Activated CD4-positive, alpha-beta T cell treated with anti-CD3 and anti-CD28 coated beads, Interleukin-2, amount 50 U/mL, for 16 hours (primary cell): ENCODE data around the gene BHLHE23.
"Not testable (repeated sequence)": the region's sequence is repeated elsewhere in the genome, so short reads cannot be mapped to it uniquely, and the experiment has no call there.

Experiments used
- DNase-seq: peaks from one replicate; pipeline ENCODE4 v3.0.0-alpha.2; 2020

BHLHE23 gene

DNA sequence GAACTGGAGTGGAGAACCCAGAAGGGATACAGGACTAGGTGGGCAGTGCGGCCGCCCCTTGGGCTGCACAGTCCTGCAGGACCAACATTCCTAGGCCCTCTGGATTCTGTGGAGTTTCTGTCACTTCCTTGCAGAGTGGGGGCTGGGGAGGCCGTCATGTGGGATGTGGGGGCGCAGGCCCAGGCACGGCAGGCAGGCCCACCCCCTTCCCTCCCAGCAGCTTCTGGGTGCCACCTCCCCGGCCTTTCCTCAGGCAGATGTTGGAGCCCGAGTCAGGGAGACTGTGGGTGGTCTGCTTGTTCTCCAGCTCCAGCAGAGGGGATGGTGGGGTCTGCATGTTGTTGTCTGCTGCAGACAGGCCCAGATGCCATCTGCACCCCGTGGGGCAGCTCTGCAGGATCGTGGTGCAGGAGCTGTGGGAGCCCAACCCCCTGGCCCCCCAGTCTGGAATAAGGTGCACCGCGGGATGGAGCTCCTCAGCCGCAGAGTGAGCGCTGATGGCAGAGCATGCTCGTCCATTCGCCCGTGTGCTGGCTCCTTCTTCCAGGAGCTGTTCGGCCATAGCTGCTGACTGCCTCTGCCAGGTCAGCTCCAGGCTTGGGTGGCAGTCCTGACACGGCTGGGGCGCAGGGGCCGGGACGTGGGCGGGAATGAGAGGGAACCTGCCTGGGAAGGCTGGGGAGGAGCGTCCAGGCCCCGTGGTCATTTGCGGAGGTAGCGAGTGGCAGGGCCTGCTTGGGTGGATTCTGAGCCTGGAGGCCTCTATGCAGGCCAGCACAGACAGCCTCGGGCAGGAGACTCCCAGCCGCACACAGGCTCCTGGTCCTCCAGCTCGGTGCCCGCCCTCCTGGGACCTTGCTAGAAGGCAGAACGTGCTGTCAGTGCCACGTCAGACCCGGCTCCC lies 36.2 kb downstream of the BHLHE23 start:
- DNase-seq, result no peak

DNA sequence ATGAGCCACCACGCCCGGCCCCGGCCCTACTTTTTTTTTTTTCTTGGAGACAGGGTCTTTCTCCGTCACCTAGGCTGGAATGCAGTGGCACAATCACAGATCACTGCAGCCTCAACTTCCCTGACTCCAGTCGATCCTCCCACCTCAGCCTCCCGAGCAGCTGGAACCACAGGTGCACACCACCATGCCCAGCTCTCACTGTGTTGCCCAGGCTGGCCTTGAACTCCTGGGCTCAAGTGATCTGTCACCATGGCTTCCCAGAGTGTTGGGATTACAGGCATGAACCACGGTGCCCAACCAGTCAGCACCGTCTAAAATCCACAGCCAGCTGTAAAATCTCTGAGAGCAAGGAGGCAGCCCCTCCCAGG lies 36.8 kb downstream of the BHLHE23 start:
- DNase-seq, result no peak

GRCh38 chr20:62969179-62969760 lies 37.5 kb downstream of the BHLHE23 start:
- no peak for DNase-seq

- no peak for DNase-seq
These were observed 38.2 kb downstream of the BHLHE23 start for GRCh38 chr20:62968378-62969178.

DNA sequence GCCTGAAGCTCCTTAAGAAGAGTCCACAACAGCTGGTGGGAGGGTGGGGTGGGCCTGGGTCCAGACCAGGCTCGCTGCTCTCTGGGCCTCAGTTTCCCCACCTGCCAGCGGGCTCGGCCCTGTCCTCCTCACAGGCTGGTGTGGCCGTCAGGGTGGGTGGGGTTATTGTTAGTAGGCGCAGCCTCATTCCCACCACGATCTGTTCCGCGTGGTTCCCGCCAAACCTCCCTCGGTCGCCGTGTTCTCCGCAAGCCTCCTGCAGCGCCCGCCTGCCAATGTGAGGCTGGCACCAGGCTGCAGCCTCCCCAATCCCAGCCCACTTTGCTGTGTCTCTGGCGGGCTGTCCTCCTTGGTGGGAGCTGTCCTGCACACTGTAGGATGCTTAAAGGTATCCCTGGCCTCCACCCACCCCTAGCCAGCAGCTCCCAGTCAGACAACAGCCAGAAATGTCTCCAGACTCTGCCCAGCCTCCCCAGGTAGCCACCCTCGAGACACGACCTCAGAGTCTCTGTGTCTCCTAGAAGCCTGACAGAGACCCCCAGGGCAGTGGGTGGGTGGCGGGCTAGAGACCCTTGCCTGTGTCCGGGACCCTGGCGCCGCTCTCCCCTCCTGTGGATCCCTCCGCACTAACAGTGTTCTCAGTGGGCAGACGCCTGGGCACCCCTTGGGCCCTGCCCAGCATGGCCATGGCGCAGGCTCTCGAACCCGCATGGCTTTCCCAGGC lies 39.0 kb downstream of the BHLHE23 start:
- DNase-seq, result no peak

DNA sequence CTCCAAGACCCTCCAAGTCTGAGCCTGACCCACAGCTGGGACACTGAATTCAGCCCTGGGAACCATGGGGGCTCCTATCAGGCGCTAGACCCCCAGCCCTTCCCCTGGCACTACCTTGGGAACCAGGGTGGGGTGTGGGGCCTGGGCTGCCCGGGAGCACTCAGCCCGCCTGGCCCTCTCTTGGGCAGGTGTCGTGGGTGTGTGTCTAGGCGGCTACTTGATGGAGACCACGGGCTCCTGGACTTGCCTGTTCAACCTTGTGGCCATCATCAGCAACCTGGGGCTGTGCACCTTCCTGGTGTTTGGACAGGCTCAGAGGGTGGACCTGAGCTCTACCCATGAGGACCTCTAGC lies 39.6 kb downstream of the BHLHE23 start:
- DNase-seq, result no peak

DNA sequence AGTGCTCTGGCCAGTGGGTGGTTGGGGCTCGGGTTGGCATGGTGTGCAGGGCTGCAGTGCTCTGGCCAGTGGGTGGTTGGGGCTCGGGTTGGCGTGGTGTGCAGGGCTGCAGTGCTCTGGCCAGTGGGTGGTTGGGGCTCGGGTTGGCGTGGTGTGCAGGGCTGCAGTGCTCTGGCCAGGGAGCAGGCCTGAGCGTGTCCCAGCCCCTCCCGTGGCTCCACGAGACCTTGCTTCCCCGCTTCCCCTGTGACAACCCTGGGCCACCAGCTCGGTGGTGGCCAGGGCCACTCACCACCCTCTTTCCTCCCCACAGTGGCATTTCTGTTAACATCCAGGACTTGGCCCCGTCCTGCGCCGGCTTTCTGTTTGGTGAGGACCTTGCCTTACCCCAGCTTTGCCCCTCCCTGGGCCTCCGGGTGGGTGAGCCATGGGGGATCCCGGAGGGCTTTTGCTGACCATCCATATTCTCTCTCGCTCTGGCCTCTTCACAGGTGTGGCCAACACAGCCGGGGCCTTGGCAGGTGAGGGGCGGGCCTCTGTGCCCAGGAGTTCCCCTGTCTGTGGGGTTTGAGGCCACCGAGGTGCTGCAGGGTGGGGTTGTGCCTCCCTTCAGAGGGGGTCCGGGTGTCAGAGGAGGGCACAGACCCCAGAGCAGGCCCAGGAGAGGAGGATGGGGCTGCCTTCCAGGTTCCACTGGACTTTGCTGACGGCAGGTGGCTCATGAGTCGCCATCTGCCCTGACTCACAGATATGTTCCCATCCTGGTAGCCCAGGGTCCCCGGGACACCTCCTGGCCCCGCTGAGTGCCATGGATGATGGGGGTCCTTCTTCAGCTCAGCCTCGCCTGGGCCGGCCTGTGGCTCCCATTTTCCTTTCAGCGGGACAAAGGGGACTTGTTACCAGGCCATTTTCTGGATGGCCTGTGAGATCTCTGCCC lies 40.3 kb downstream of the BHLHE23 start:
- no peak for DNase-seq

- no peak for DNase-seq
These were observed 41.4 kb downstream of the BHLHE23 start for GRCh38 chr20:62965363-62965771.

GRCh38 chr20:62964700-62965099 lies 42.1 kb downstream of the BHLHE23 start:
- no peak for DNase-seq

GRCh38 chr20:62963614-62964397 lies 43.0 kb downstream of the BHLHE23 start:
- no peak for DNase-seq

DNA sequence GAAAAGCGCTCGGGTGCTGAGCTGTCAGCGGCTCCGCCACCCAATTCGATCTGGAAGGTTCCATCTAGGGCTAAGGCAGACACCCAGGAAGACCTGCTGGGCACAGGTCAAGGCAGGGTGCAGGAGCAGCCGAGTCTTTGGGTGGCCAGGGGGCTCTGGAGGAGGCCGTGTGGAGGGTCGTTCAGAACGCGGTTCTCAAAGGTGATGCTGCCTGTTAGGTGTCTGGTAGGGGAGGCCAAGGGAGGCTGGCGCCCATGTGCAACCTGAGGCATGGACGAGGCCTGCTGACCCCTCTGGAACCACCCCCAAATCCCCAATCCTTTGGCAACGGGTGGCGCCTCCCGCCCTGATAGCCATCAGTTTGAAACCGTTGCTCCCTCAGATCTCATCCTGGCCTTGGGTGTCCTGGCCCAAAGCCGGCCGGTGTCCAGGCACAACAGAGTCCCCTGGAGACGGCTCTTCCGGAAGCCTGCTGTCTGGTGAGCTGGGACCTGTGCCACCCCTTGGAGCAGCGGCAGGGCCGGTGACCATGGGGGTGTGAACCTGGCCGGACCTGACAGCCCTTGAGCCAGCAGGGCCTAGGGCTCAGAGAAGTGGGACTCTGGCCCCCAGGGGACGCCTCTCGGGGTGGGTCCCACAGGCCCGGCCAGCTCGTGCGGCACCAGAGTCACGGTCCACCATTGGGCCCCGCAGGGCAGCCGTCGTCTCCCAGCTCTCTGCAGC lies 43.7 kb downstream of the BHLHE23 start:
- no peak for DNase-seq

DNA sequence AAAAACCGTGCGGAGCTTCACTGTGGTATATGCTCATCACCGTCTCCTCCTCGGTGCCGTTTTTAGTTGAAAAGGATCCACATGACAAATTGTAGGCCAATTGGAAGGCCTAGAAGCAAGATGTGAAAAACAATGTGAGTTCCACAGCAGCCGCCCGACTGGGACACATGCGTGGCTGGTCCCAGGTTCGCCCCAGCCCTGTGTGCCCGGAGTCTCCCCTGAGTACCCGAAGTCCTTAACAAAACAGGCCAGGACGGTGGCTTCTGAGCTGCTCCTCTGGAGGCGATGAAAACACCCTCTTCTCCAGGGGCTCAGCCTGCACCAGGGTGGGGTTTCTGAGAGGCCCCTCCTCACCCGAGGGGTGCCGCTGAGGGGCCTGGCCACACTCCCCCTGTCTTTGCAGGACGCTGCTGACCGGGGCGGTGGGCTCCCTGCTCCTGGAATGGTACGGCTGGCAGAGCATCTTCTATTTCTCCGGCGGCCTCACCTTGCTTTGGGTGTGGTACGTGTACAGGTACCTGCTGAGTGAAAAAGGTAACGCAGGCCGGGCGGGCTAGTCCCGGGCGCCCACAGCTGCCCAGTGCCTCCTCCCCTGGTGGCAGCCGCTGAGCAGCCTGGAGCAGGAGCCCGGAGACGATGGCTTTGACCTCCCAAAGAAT lies 44.4 kb downstream of the BHLHE23 start:
- no peak for DNase-seq

DNA sequence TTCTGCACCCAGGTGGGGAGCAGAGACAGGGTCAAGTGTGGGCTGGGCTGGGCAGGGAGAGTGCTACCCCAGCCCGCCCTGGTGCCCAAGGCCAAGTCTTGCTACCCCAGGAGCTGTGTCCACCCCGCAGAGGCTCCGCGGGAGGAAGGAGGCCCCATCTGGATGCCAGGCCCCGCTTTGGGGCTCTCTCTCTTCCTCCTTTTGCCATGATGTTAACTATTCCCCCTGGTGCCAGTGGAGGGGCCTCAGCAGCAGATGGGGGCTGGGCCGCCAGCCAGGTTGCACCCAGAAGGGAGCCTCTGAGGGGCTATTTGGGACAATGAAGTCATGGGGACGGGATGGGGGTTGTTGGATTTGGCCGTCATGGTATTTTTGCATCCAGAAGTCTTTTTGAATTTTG lies 45.0 kb downstream of the BHLHE23 start:
- DNase-seq, result no peak

DNA sequence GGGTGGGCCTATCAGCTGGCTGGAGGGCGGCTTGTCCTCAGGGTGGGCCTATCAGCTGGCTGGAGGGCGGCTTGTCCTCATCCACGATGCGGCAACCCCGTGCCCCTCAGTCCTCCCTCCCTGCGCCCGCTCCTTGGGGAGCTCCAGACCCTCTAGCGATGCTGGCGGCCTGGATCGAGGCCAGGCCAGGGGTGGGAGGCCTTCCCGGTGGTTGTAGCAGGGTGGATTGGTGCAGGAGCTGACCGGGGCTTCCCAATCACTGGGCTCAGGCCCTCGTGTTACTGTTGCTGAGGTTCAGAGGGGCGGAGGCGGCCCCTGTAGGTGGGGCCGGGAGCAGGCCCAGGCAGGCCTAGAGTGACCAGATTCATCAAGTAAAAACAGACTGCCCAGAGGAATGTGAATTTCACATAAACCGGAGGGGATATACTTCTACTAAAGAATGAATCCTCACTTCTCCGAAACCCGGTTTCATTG lies 45.4 kb downstream of the BHLHE23 start:
- no peak for DNase-seq

- DNase-seq, result not testable (repeated sequence)
These were observed 46.1 kb downstream of the BHLHE23 start for GRCh38 chr20:62960446-62961309.

- no peak for DNase-seq
These were observed 46.7 kb downstream of the BHLHE23 start for GRCh38 chr20:62959998-62960436.

DNA sequence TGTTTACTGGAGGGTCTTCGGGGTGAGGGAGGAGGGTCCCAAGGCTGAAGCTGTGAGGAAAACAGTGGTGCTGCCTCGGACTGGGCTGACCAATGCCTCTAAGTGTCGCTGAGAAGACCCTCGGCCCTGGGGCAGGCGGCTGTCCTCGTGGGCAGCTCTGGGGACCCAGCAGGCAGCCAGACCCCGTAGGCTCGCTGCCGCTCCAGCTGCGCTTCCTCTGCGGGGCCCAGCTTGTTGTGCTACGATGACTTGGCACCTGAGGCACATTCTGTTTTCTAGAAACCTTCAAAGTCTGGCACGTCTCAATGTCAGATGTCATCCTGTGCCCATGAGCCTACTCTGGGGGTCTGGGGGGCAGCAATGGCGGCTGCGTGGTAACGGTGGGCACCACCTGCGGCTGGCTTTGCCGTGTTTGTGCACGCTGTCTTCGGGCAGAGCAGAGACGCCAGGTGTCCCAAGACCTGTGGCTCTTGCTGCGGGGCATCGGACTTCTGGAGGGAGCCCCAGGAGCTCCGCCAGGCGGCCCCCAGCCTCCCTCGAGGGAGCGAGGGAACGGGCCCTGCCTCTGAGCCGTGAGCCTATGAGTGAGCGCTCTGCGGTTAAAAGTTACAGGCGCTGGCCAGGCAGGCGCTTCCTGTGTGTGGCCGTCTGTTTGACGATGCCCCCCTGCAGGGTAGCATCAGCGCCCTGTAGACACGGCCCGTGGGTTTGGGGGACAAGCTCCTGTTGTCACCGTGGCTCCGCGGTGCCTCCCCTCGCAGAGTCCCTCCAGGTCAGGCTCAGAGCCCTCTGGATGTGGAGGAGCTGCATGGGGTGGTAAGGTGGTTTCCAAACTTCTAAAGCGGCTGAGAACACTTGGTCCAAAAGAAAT lies 47.4 kb downstream of the BHLHE23 start:
- no peak for DNase-seq
